HG03095 (cell line): ENCODE data around the gene CCDC71.
A peak's percentile ranks its signal among the peaks of the same experiment; 100 is the strongest.

Experiments used
- ATAC-seq: cut with Tn5 transposase; IDR thresholded peaks from one replicate; pipeline ENCODE4 v1.9.1; 2021; ENCODE audit warnings: moderate library complexity; ENCODE audit not compliant: unreplicated experiment

The CCDC71 gene

DNA sequence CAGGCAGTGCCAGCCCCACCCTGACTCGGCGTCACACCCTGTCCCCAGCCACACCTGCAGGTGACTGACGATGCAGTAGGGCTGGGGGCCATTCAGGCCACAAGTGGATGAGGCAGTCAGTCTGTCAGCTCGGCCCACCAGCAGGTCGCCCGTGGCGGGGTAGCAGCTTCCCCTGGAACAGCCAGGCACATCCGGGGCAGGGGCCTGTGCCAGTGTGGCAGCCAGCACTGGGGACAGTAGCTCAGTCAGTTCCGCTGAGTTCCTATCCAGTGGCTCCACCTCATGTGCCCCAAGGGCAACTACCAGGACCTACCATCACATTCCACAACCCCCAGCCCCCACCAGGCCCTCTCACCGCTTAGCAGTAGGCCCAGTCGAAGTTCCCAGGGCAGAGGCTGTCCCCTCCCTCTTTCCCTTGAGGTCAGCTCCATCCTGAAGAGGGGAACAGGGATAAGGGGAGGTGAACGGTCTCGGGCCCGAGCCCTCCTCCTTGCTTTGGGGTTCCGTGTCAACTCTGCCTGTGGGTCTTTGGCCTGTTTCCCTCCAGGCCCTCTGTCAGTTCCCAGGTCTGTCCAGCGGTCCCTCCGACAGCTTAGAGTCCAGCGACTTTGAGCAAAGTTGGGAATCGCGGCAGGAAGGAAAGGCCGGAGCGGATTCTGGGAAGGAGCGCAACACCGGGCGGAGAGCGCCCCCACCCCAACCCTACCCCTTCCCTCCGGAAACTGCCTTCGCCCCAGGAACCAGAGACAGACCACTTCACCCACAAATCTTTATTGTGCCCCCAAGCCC, 33.5 kb downstream of the CCDC71 start, which contains the start of gene LAMB2:
Gene LAMB2, minus strand, starts transcription at position 614 of the 789 bp plus-strand sequence. Its CDS starts 183 bp downstream, at position 431.
- no peak for ATAC-seq

DNA sequence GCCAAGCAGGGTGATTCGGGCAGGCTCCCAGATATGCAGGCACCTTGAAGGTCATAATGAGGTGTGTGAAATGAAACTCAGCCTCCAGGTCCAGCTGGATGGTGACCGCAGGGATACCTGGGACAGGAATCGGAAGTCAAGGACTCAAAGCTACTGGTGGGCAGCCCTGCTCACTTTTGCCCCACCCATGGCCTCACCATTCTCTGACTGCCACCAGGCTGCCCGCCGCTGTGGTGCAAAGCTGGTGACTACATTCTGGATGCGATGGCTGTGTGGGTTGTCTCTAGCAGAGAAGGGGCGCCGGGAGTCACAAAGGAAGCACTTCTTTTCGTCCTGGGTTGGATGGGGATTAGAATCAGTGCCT, 34.1 kb downstream of the CCDC71 start:
- ATAC-seq = no peak

DNA sequence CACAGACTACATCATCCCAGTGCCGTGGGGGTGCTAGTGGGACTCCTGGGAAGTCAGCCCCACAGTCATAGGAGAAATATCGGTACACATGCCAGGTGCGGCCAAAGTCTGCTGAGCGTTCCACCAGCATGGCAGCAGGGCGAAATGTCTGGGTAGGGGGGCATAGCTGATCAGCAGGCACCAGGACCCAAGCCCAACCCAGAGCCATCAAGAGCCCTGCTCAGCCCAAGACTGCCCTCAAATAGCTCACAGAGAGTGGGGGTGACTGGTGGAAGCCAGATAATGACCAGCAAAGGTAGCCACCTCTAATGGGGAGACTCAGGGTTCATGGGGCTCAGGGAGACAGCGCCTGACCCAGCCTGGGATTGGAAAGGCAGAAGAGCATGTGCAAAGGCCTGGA, 34.6 kb downstream of the CCDC71 start:
- no peak for ATAC-seq

DNA sequence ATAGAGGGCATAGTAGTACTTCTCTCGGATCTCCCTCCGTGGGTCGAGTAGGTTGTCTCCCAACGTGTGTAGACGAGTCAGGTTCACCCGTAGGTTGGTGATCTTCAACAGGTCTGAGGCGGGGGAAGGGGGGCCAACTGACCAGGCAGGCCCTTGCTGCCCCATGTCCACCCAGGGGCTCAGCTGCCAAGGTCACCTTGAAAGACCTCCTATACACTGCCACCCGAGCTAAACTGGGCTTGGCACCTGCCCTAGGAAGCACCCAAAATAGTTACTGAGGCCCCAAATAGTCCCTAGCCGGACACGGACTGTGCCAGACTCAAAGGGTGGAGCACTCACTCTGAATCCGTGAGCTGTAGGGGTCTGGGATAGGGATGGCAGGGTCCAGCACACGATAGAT, 35.1 kb downstream of the CCDC71 start:
- ATAC-seq = no peak

DNA sequence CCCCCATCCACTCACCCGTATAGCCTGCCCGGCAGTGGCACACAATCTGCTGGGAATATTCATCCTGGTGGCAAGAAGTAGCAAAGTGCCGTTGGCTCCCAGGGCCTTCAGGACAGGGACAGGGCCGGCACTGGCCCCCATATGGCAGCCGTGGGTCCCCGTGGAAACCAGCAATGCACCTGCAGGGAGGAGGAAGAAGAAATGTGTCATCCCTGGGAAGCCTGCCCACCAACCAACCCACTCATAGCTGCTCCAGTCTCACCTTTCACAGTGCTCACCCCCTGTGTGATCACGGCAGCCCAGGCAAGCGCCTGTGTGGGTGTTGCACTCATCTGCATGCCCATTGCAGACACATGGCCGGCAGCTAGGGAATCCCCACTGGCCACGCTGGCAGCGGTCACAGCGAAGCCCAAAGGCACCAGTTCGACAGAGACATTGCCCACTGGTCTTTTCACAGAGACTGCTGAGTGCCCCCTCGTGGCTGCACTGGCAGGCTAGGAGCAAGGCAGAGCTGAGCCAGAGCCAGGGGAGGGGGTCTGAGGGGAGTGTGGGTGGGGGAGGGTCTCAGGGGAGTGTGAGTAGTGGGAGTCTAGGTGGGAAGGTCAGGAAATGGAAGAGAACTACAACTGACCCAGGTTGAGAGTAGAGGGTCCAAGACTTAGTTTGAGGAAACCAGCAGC, 41.0 kb downstream of the CCDC71 start:
- no peak for ATAC-seq

- ATAC-seq = no peak
These were observed 41.9 kb downstream of the CCDC71 start for GRCh38 chr3:49124203-49124602.

- ATAC-seq = no peak
These were observed 42.4 kb downstream of the CCDC71 start for GRCh38 chr3:49123687-49124086.

DNA sequence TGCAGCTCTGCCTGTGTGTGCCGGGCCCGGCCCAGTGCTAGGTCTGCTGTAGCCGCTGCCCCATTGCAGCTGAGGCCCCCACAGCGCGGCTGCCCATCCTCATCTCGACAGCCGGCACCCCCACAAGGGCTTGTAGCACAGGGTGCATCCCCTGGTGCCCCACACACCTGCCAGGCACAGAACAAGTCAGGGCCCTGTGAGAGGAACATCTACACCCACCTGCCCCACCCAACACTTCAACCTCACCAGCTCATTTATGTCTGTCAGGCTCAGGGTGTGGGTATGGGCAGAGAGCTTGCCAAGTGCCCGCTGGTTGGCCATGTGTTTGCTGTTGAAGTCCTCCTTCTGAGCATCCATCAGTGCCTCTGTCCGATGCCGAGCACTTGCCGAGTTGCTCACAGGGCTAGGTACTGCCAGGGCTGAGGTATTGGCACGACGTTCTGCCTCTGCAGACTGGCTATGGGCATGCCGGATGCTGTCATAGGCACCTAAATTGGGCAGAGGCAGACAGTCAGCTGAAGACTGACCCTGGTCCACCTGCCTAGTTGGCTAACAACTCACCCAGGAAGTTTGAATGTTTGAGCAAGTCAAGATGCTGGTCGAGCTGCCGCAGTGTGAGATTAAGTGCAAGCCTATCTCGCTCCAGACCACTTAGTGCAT, 43.1 kb downstream of the CCDC71 start:
- no peak for ATAC-seq

DNA sequence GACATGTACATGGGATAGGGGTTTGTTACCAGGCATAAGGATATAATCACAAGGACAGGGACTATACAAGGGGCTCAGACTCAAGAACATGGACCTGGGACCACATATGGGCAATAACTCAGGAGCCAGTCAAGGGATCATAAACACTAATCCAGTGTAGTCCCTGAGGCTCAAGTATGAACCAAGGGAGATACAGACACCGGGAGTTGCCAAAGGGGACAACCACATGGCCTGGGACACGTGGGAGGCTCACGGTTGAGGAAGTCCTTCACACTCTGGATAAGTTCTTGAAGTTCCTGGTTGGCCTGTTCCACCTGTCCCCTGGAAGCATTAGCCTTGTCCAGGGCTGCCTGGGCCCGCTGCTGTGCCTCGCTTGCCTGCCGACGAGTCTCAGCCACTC, 43.7 kb downstream of the CCDC71 start:
- no peak for ATAC-seq

DNA sequence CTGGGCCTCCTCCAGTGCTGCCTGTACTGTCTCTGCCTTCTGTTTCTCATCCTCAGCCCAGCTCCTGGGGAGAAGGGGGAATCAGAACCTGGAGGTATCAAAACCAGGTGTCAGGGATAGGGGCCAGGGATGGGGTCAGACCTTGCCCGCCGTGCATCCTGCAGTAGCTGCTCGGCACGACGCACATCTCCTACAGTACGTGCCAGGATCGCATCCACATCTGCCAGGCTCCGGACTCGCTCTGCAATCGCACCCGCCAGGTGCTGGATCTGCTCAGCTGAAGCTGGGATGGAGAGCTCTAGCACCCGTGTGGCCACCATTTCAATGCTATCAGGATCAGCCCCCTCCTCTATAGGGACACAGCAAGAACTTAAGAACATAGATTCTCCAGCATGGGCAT, 44.1 kb downstream of the CCDC71 start:
- no peak for ATAC-seq

DNA sequence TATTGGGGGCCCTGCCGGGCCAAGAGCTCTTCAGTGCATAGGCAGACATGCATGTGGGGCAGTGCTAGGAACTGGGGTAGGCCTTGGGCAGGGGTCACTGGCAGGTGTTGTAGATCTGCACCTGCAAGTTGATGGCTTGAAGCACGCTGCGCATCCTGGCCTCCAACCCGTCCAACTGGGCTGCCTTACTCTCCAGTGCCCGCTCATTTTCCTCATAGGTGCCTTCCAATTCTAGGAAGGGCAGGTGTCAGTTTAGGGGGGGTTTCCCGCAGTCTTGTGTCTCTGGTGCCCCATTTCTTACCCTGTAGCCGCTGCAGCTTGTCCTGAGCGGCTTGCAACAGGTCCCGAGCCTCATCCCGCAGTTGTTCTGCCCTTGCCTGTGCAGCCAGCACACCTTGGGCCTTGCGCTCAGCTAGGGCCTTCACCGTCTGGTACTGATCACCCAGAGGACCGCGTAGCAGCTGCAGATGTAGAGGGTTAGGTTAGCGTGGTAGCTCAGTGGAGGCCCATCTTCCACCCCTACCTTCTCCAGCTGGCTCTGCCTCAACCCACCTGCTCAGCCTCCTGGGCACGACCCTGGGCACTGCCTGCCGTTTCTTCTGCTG, 44.9 kb downstream of the CCDC71 start:
- no peak for ATAC-seq

GRCh38 chr3:49120438-49121131, 45.5 kb downstream of the CCDC71 start, which contains the start of gene USP19:
USP19 (minus strand) TSS chr3:49120823; CDS start chr3:49119145, 1,678 bp downstream.
- ATAC-seq = peak; percentile 79

DNA sequence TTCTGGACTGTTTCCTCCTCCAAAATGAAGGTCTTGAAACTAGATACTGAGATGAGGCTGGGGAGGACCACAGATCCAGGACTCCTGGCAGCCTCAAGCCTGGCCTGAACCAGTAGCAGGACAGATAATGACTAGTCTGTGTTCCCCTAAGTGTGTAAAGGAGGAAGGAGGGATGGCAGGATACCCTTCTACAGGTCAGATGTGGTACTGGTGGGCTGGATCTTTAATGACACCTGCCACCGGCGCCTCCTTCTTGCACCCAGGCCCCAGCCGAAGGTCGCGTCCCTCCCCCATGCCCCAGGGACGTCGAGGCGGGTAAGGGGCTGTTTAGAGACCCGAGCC, 46.1 kb downstream of the CCDC71 start:
- no peak for ATAC-seq

- ATAC-seq = no peak
These were observed 46.7 kb downstream of the CCDC71 start for GRCh38 chr3:49119439-49119838.

- no peak for ATAC-seq
These were observed 47.1 kb downstream of the CCDC71 start for GRCh38 chr3:49119036-49119435.
